WERI-Rb-1 (cell line): Measurements from ENCODE around the gene LIN7B.
A peak's percentile ranks its signal among the peaks of the same experiment; 100 is the strongest.

Experiments used
- DNase-seq: peaks from one replicate; pipeline ENCODE4 v3.0.0-alpha.2; 2020
- H3K27ac ChIP-seq: fragments of 250-450 bp; sonication (Bioruptor Pico); 2 replicates; pipeline ENCODE4 v1.5.1; 2020; ENCODE audit warnings: mild to moderate bottlenecking, moderate library complexity
- H3K27me3 ChIP-seq: fragments of 250-450 bp; sonication (Bioruptor Pico); 2 replicates; pipeline ENCODE4 v1.5.1; 2021; ENCODE audit warnings: mild to moderate bottlenecking, low read depth, moderate library complexity; ENCODE audit not compliant: insufficient read depth, severe bottlenecking
- H3K36me3 ChIP-seq: fragments of 250-450 bp; sonication (Bioruptor Pico); 2 replicates; pipeline ENCODE4 v1.5.1; 2020; ENCODE audit warnings: mild to moderate bottlenecking, moderate library complexity
- H3K4me3 ChIP-seq: 2 replicates; pipeline ENCODE4 v1.5.1; 2011; ENCODE audit warnings: low read depth, mild to moderate bottlenecking, control low read depth, low read length
- H3K9me3 ChIP-seq: fragments of 250-450 bp; sonication (Bioruptor Pico); 2 replicates; pipeline ENCODE4 v1.5.1; 2021; ENCODE audit warnings: mild to moderate bottlenecking, moderate library complexity; ENCODE audit not compliant: severe bottlenecking
- TF ChIP-seq, protein P1 (sequence below): IDR thresholded peaks from 2 replicates; pipeline ENCODE4 v1.5.1; 2011; ENCODE audit warnings: low read depth, mild to moderate bottlenecking, control low read depth, inconsistent platforms, low read length

Gene LIN7B

GRCh38 chr19:49091391-49092038, 22.7 kb upstream of the LIN7B start:
- H3K36me3 ChIP-seq: peaks cover 93% of the 10 kb centered on the region
- DNase-seq: no peak

GRCh38 chr19:49092686-49093085, 21.5 kb upstream of the LIN7B start:
- DNase-seq: no peak
- Histone ChIP-seq H3K9me3 (no peaks in the 10 kb centered on the region), H3K27me3 (no peaks in the 10 kb centered on the region), H3K27ac (no peak overlapping the region), H3K36me3 (peaks cover 90% of the 10 kb centered on the region), H3K4me3 (no peak overlapping the region)
- TF ChIP-seq, protein P1, sequence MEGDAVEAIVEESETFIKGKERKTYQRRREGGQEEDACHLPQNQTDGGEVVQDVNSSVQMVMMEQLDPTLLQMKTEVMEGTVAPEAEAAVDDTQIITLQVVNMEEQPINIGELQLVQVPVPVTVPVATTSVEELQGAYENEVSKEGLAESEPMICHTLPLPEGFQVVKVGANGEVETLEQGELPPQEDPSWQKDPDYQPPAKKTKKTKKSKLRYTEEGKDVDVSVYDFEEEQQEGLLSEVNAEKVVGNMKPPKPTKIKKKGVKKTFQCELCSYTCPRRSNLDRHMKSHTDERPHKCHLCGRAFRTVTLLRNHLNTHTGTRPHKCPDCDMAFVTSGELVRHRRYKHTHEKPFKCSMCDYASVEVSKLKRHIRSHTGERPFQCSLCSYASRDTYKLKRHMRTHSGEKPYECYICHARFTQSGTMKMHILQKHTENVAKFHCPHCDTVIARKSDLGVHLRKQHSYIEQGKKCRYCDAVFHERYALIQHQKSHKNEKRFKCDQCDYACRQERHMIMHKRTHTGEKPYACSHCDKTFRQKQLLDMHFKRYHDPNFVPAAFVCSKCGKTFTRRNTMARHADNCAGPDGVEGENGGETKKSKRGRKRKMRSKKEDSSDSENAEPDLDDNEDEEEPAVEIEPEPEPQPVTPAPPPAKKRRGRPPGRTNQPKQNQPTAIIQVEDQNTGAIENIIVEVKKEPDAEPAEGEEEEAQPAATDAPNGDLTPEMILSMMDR: no peak

More at GRCh38 chr19:49091391-49092038, 22.7 kb upstream of the LIN7B start:
- Histone ChIP-seq H3K9me3 (no peaks in the 10 kb centered on the region), H3K4me3 (no peak overlapping the region), H3K27me3 (no peaks in the 10 kb centered on the region), H3K27ac (no peak overlapping the region)
- TF ChIP-seq, protein P1: no peak

GRCh38 chr19:49094505-49095482, 19.4 kb upstream of the LIN7B start:
- DNase-seq: no peak
- Histone ChIP-seq H3K27me3 (no peaks in the 10 kb centered on the region), H3K36me3 (peaks cover 94% of the 10 kb centered on the region), H3K27ac (no peak overlapping the region), H3K4me3 (no peak overlapping the region), H3K9me3 (no peaks in the 10 kb centered on the region)
- TF ChIP-seq, protein P1: no peak

- peak overlapping the region; percentile 9 for H3K27ac ChIP-seq
- H3K36me3 ChIP-seq: peaks cover 87% of the 10 kb centered on the region
- H3K27me3 ChIP-seq: no peaks in the 10 kb centered on the region
- peak; percentile 76 for DNase-seq
- H3K4me3 ChIP-seq: no peak overlapping the region
- TF ChIP-seq, protein P1: peak; percentile 94
- H3K9me3 ChIP-seq: no peaks in the 10 kb centered on the region
These were observed 16.5 kb upstream of the LIN7B start for GRCh38 chr19:49097453-49098288.

GRCh38 chr19:49098795-49099194, 15.4 kb upstream of the LIN7B start:
- DNase-seq: no peak
- Histone ChIP-seq H3K27ac (no peak overlapping the region), H3K27me3 (no peaks in the 10 kb centered on the region), H3K9me3 (no peaks in the 10 kb centered on the region), H3K36me3 (peaks cover 87% of the 10 kb centered on the region), H3K4me3 (no peak overlapping the region)
- TF ChIP-seq, protein P1: no peak
